ENCODE measurements around the gene TBC1D22A. TPM values are rescaled to one million over a fixed set of nuclear protein-coding genes. Genes with fewer than 3 reads are reported as not detected.

Gene TBC1D22A
- total and polyA plus RNA-seq, 2 donors from 2014 or later = 24.6 to 39.4 TPM

DNA sequence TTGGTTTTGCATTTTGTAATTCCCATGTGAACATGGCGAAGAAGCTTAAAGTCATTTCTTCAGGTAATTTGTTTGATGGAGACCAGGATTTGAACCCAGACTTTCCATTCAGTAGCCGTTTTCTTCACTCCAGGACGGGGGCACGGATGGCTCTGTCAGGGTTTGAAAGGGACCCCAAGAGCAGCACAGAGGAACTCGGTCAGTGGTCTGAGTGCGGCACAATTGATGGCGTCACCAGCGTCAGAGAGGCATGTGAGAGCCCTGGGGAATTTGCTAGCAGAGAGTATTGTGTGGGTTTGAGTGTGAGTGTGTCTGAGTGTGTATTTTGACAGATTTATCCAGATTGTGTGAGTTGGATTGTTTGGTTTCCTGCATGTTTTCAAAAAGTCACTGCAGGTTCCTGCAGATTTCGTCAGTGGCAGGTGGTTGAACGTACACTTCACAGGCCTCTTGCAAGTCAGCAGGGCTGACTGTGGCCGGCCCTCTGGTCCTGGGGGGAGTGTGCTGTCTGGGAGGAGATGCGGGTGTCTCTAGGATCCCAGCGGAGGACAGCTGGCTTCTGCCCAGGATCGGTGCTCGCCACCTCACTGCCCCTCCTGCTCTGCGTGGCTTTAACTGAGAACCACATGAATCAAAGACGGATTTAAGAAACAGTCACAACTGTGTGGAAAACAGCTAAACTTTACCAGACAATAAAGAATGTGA is 199.3 kb downstream of the TBC1D22A start:
- intact Hi-C loops (cut with DNase I) = no loop called here
- Histone ChIP-seq H3K36me3 (ENCODE audit: control insufficient read depth in 2 of 3, insufficient read depth in 3 of 3, low read length in 3 of 3) (no peaks in the 10 kb centered on the region), H3K4me3 (ENCODE audit: low read length in 3 of 3) (no peak overlapping the region), H3K9me3 (ENCODE audit: control insufficient read depth in 2 of 3, insufficient read depth in 1 of 3, low read length in 3 of 3) (no peaks in the 10 kb centered on the region), H3K27me3 (ENCODE audit: control insufficient read depth, insufficient read depth, low read length) (no peaks in the 10 kb centered on the region), H3K9ac (ENCODE audit: low read length in 3 of 3) (no peak overlapping the region), H3K27ac (ENCODE audit: low read depth in 2 of 2, low read length in 2 of 2) (no peak overlapping the region), H3K4me1 (ENCODE audit: control insufficient read depth in 2 of 3, insufficient read depth in 2 of 3, low read depth in 1 of 3, low read length in 3 of 3) (no peaks in the 10 kb centered on the region)
- DNase-seq (peak in 1 of 5 donors; percentile 24), FAIRE-seq (no peak)
- TF ChIP-seq, protein P1, sequence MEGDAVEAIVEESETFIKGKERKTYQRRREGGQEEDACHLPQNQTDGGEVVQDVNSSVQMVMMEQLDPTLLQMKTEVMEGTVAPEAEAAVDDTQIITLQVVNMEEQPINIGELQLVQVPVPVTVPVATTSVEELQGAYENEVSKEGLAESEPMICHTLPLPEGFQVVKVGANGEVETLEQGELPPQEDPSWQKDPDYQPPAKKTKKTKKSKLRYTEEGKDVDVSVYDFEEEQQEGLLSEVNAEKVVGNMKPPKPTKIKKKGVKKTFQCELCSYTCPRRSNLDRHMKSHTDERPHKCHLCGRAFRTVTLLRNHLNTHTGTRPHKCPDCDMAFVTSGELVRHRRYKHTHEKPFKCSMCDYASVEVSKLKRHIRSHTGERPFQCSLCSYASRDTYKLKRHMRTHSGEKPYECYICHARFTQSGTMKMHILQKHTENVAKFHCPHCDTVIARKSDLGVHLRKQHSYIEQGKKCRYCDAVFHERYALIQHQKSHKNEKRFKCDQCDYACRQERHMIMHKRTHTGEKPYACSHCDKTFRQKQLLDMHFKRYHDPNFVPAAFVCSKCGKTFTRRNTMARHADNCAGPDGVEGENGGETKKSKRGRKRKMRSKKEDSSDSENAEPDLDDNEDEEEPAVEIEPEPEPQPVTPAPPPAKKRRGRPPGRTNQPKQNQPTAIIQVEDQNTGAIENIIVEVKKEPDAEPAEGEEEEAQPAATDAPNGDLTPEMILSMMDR (IDR thresholded peaks at IDR 0.05; ENCODE audit: borderline replicate concordance, extremely low read depth, insufficient read depth) = no peak

DNA sequence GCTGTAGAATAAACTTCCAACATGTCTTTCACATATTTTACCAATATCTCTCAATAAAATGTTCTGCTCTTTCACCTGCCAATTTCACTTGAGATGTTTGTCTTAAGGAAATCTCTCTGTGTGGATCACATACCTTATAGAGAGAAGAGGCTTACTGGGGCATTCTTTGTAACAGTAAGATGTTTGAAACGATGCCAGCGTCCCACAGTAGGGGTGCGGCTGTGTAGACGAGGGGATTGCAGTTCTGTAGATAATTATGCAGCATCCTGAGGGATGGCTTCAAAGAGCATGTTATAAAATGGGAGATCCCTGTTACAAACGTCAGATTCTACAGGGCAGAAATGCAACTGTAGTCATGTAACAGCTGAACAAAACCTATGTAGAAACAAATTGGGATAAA is 200.0 kb downstream of the TBC1D22A start:
- no peak overlapping the region for H3K27ac ChIP-seq (ENCODE audit: low read depth in 2 of 2, low read length in 2 of 2)
- no peaks in the 10 kb centered on the region for H3K36me3 ChIP-seq (ENCODE audit: control insufficient read depth in 2 of 3, insufficient read depth in 3 of 3, low read length in 3 of 3)
- H3K9me3 ChIP-seq (ENCODE audit: control insufficient read depth in 2 of 3, insufficient read depth in 1 of 3, low read length in 3 of 3) = no peaks in the 10 kb centered on the region
- no peak overlapping the region for H3K4me3 ChIP-seq (ENCODE audit: low read length in 3 of 3)
- intact Hi-C loops (cut with DNase I) = no loop called here
- H3K4me1 ChIP-seq (ENCODE audit: control insufficient read depth in 2 of 3, insufficient read depth in 2 of 3, low read depth in 1 of 3, low read length in 3 of 3) = no peaks in the 10 kb centered on the region
- DNase-seq (no peak), FAIRE-seq (no peak)
- no peak overlapping the region for H3K9ac ChIP-seq (ENCODE audit: low read length in 3 of 3)
- TF ChIP-seq, protein P1 (IDR thresholded peaks at IDR 0.05; ENCODE audit: borderline replicate concordance, extremely low read depth, insufficient read depth) = no peak
- H3K27me3 ChIP-seq (ENCODE audit: control insufficient read depth, insufficient read depth, low read length) = no peaks in the 10 kb centered on the region

DNA sequence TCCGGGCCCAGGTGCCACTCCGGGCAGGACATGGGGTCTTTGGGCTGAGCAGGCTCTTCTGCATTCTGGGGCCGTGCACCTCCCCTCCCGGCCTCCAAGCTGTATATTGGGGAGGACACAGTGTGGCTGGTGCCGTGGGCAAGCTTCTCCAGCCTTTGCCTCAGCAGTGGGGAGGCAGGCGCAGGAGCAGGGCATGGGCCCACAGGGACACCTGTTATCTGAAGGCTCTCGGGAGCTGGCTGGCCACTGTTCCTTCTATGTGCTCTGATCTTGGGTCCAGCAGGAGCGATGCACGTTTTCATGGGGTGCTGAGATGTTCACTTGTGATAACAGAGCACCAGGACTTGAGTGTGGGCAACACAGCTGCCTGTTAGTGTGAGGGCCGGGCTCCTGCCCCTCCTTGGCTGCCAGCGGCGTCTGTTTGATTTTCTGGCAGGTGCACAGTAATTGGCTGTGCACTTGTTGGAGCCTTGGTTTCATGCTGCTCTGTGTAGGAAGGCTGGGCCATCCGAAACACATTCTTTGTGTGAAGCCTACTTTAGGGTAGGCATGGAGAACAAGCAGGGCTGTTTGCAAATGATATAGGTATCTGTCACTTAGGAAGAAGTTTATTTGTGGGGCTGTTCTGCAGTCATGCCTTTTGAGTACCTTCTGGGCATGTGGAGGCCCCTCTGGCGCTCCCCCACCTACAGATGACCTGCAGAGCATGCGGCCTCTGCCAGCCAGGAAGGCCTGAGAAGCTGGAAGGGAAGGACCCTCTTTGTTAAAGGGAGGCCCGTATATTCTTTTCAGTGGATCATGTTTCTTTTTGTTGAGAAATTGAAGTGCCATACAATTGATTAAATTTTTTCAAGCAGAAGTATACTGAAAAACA is 201.5 kb downstream of the TBC1D22A start:
- Histone ChIP-seq H3K4me1 (ENCODE audit: control insufficient read depth in 2 of 3, insufficient read depth in 2 of 3, low read depth in 1 of 3, low read length in 3 of 3) (no peaks in the 10 kb centered on the region), H3K27ac (ENCODE audit: low read depth in 2 of 2, low read length in 2 of 2) (no peak overlapping the region), H3K4me3 (ENCODE audit: low read length in 3 of 3) (no peak overlapping the region), H3K27me3 (ENCODE audit: control insufficient read depth, insufficient read depth, low read length) (no peaks in the 10 kb centered on the region), H3K36me3 (ENCODE audit: control insufficient read depth in 2 of 3, insufficient read depth in 3 of 3, low read length in 3 of 3) (no peaks in the 10 kb centered on the region), H3K9me3 (ENCODE audit: control insufficient read depth in 2 of 3, insufficient read depth in 1 of 3, low read length in 3 of 3) (no peaks in the 10 kb centered on the region), H3K9ac (ENCODE audit: low read length in 3 of 3) (no peak overlapping the region)
- FAIRE-seq (no peak), DNase-seq (peak in 2 of 5 donors; percentile 39 to 53)
- intact Hi-C loops (cut with DNase I) = no loop called here
- TF ChIP-seq, protein P1 (IDR thresholded peaks at IDR 0.05; ENCODE audit: borderline replicate concordance, extremely low read depth, insufficient read depth) = no peak
